GM12891 (cell line): ENCODE results near the gene PLCE1.

Source experiments
- POLR2A ChIP-seq: IDR thresholded peaks from 2 replicates; pipeline ENCODE4 v1.6.1; 2011; ENCODE audit warnings: low read depth, low read length, control low read depth
- POLR2AphosphoS5 ChIP-seq: IDR thresholded peaks from 2 replicates; pipeline ENCODE4 v1.6.1; 2011; ENCODE audit warnings: low read depth, low read length, control low read depth
- POU2F2 ChIP-seq: IDR thresholded peaks from 2 replicates; pipeline ENCODE4 v1.6.1; 2011; ENCODE audit warnings: low read depth, mild to moderate bottlenecking, control low read depth, low read length, moderate library complexity
- SPI1 ChIP-seq: IDR thresholded peaks from 2 replicates; pipeline ENCODE4 v1.6.1; 2011; ENCODE audit warnings: low read depth, low read length, control low read depth
- TAF1 ChIP-seq: IDR thresholded peaks from 2 replicates; pipeline ENCODE4 v1.6.1; 2011; ENCODE audit warnings: low read depth, low read length, control low read depth

DNA sequence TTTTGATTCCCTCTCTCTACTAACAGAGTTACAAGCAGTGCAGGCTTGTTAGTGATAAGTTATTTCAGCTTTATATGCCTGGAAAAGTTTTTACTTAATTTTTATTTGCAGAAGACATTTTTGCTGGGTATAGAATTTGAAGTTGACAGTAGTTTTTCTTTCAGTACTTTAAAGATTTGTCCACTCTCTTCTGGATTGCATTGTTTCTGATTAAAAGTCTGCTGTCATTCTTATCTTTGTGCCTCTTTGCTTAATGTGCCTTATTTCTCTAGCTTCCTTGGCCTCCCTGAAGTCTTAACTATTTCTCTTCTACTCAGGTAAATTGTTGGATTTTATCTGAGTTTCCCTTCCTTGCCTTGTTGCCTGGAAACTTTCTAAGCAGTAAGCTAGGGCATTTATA is 36.2 kb downstream of the PLCE1 start:
- TF ChIP-seq POLR2A, result no peak
- no peak for TF ChIP-seq POLR2AphosphoS5
- TF ChIP-seq TAF1, result no peak
- TF ChIP-seq SPI1, result no peak
- TF ChIP-seq POU2F2, result no peak
